Panc1 (cell line): ENCODE data around the gene CACNG6.

Experiments used
- POLR2AphosphoS5 ChIP-seq: IDR thresholded peaks from 2 replicates; pipeline ENCODE4 v1.6.1; 2012; ENCODE audit warnings: mild to moderate bottlenecking, low read depth, low read length, moderate library complexity
- REST ChIP-seq, 2 experiments: IDR thresholded peaks; 2 replicates each; pipeline ENCODE4 v1.6.1; 2011 to 2012; ENCODE audit warnings: low read depth in 2 of 2, control low read depth in 1 of 2, low read length in 1 of 2, mild to moderate bottlenecking in 1 of 2, moderate library complexity in 1 of 2; ENCODE audit not compliant: insufficient read depth in 1 of 2
- TF ChIP-seq, protein P1 (sequence below): fragments of 450-650 bp; IDR thresholded peaks from 2 replicates; pipeline ENCODE4 v1.5.1; 2017; ENCODE audit warnings: mild to moderate bottlenecking

DNA sequence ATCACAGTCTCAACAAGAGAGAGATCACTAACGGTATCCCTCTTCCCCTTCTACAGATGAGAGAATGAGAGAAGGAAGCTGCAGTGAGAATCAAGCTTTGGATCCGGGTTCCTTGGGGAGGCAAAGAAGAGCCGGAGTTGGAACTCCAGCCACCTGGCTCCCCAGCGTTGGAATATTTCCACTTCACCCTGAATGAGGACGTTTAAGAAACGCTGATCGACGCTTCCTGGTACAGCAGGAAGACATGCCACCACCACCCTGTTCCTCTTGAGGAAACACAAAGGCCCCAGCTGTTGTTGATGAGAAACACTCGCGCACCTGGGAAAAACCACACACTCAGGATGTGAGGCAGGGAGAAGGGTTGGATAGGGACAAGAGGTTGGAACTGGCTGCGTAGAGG lies 40.0 kb upstream of the CACNG6 start:
- TF ChIP-seq, protein P1, sequence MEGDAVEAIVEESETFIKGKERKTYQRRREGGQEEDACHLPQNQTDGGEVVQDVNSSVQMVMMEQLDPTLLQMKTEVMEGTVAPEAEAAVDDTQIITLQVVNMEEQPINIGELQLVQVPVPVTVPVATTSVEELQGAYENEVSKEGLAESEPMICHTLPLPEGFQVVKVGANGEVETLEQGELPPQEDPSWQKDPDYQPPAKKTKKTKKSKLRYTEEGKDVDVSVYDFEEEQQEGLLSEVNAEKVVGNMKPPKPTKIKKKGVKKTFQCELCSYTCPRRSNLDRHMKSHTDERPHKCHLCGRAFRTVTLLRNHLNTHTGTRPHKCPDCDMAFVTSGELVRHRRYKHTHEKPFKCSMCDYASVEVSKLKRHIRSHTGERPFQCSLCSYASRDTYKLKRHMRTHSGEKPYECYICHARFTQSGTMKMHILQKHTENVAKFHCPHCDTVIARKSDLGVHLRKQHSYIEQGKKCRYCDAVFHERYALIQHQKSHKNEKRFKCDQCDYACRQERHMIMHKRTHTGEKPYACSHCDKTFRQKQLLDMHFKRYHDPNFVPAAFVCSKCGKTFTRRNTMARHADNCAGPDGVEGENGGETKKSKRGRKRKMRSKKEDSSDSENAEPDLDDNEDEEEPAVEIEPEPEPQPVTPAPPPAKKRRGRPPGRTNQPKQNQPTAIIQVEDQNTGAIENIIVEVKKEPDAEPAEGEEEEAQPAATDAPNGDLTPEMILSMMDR = no peak
- no peak for TF ChIP-seq POLR2AphosphoS5
- no peak for TF ChIP-seq REST (IDR thresholded peaks at IDR 0.05; ENCODE audit: insufficient read depth in 1 of 2, low read depth in 2 of 2, low read length in 1 of 2)
